OCI-LY1 (cell line): Measurements from ENCODE around the gene SCN1A.

ENCODE experiments used
- H2AFZ ChIP-seq: fragments of 200-600 bp; sonication (generic), shearing (Covaris generic); 2 replicates; pipeline ENCODE4 v1.6.0; 2014; ENCODE audit warnings: antibody characterized with exemption, mild to moderate bottlenecking, low read length
- H3F3A ChIP-seq: fragments of 200-600 bp; sonication (generic), shearing (Covaris generic); 2 replicates; pipeline ENCODE4 v1.6.0; 2014; ENCODE audit warnings: mild to moderate bottlenecking, antibody characterized with exemption, low read length, moderate library complexity; ENCODE audit not compliant: insufficient read depth
- H3K27ac ChIP-seq: fragments of 200-600 bp; sonication (generic); 2 replicates; pipeline ENCODE4 v1.5.1; 2014; ENCODE audit warnings: low read length, mixed run types, mild to moderate bottlenecking, low read depth; ENCODE audit not compliant: poor library complexity, severe bottlenecking
- H3K27me3 ChIP-seq: fragments of 200-600 bp; sonication (generic); 2 replicates; pipeline ENCODE4 v1.6.0; 2014; ENCODE audit warnings: antibody characterized with exemption, mild to moderate bottlenecking, low read length, moderate library complexity; ENCODE audit not compliant: insufficient read depth
- H3K36me3 ChIP-seq: fragments of 200-600 bp; sonication (generic); 2 replicates; pipeline ENCODE4 v1.6.1; 2014; ENCODE audit warnings: mild to moderate bottlenecking, antibody characterized with exemption, low read length, moderate library complexity, mixed read lengths; ENCODE audit not compliant: insufficient read depth
- H3K4me1 ChIP-seq: fragments of 200-600 bp; sonication (generic); 2 replicates; pipeline ENCODE4 v1.5.1; 2014; ENCODE audit warnings: mild to moderate bottlenecking, low read length, moderate library complexity; ENCODE audit not compliant: insufficient read depth, severe bottlenecking
- H3K4me2 ChIP-seq: fragments of 200-600 bp; sonication (generic), shearing (Covaris generic); 2 replicates; pipeline ENCODE4 v1.6.1; 2014; ENCODE audit warnings: low read length
- H3K4me3 ChIP-seq: fragments of 200-600 bp; sonication (generic); 2 replicates; pipeline ENCODE4 v1.5.1; 2014; ENCODE audit warnings: low read length, low read depth, mild to moderate bottlenecking, mixed read lengths; ENCODE audit not compliant: poor library complexity, severe bottlenecking
- H3K79me2 ChIP-seq: fragments of 200-600 bp; shearing (Covaris generic); 2 replicates; pipeline ENCODE4 v1.6.1; 2016; ENCODE audit warnings: mixed run types, low read length, mixed read lengths; ENCODE audit not compliant: insufficient read depth
- H3K9ac ChIP-seq: fragments of 200-600 bp; sonication (generic), shearing (Covaris generic); 2 replicates; pipeline ENCODE4 v1.6.1; 2014; ENCODE audit warnings: mild to moderate bottlenecking, low read length, mixed read lengths
- H3K9me2 ChIP-seq: fragments of 200-600 bp; sonication (generic), shearing (Covaris generic); 2 replicates; pipeline ENCODE4 v1.6.1; 2014; ENCODE audit warnings: low read depth, mild to moderate bottlenecking, low read length, mixed read lengths
- H3K9me3 ChIP-seq: fragments of 200-600 bp; shearing (Covaris generic); 2 replicates; pipeline ENCODE4 v1.6.1; 2014; ENCODE audit warnings: low read length, mixed read lengths
- H4K20me1 ChIP-seq: fragments of 200-600 bp; sonication (generic), shearing (Covaris generic); 2 replicates; pipeline ENCODE4 v1.6.0; 2016; ENCODE audit warnings: mild to moderate bottlenecking, low read length; ENCODE audit not compliant: insufficient read depth
- CTCF ChIP-seq: fragments of 200-600 bp; sonication (generic), shearing (Covaris generic); IDR thresholded peaks from 2 replicates; pipeline ENCODE4 v1.5.1; 2017; ENCODE audit warnings: mild to moderate bottlenecking, antibody characterized with exemption, low read length, moderate library complexity, mixed read lengths
- EZH2 ChIP-seq: fragments of 200-600 bp; sonication (generic), shearing (Covaris generic); IDR thresholded peaks from 2 replicates; pipeline ENCODE4 v1.8.0; 2017; ENCODE audit warnings: borderline replicate concordance, mixed run types, mild to moderate bottlenecking, antibody characterized with exemption, low read length, moderate library complexity, mixed read lengths

The SCN1A gene

GRCh38 chr2:166155589-166155988 lies 27.8 kb upstream of the SCN1A start:
- Histone ChIP-seq H3K79me2 (no peaks in the 10 kb centered on the region), H3K9me3 (no peaks in the 10 kb centered on the region), H4K20me1 (no peaks in the 10 kb centered on the region), H3K9me2 (no peaks in the 10 kb centered on the region), H3K4me1 (no peaks in the 10 kb centered on the region), H3F3A (no peaks in the 10 kb centered on the region), H3K36me3 (no peaks in the 10 kb centered on the region), H3K27ac (no peak overlapping the region), H3K9ac (no peak overlapping the region), H3K4me3 (no peak overlapping the region), H3K27me3 (no peaks in the 10 kb centered on the region), H3K4me2 (no peak overlapping the region), H2AFZ (no peak overlapping the region)
- TF ChIP-seq EZH2 (no peak), CTCF (no peak)

- no peak overlapping the region for H2AFZ ChIP-seq
- no peaks in the 10 kb centered on the region for H4K20me1 ChIP-seq
- no peak overlapping the region for H3K4me2 ChIP-seq
Measured at GRCh38 chr2:166154685-166155338, 27.0 kb upstream of the SCN1A start.

GRCh38 chr2:166152064-166152463 lies 24.2 kb upstream of the SCN1A start:
- no peaks in the 10 kb centered on the region for H4K20me1 ChIP-seq
- H3K36me3 ChIP-seq: no peaks in the 10 kb centered on the region
- H3K9me3 ChIP-seq: no peaks in the 10 kb centered on the region
- H3K79me2 ChIP-seq: no peaks in the 10 kb centered on the region
- no peaks in the 10 kb centered on the region for H3K9me2 ChIP-seq
- H3K9ac ChIP-seq: no peak overlapping the region
- H3K27me3 ChIP-seq: no peaks in the 10 kb centered on the region
- no peak overlapping the region for H3K4me2 ChIP-seq
- no peaks in the 10 kb centered on the region for H3K4me1 ChIP-seq
- no peak for TF ChIP-seq CTCF
- no peak for TF ChIP-seq EZH2
- H3F3A ChIP-seq: no peaks in the 10 kb centered on the region
- no peak overlapping the region for H3K27ac ChIP-seq
- H3K4me3 ChIP-seq: no peak overlapping the region
- no peak overlapping the region for H2AFZ ChIP-seq

More at GRCh38 chr2:166154685-166155338, 27.0 kb upstream of the SCN1A start:
- H3F3A ChIP-seq: no peaks in the 10 kb centered on the region
- H3K4me3 ChIP-seq: no peak overlapping the region
- no peak for TF ChIP-seq CTCF
- no peak for TF ChIP-seq EZH2
- no peaks in the 10 kb centered on the region for H3K9me2 ChIP-seq
- no peaks in the 10 kb centered on the region for H3K79me2 ChIP-seq
- no peaks in the 10 kb centered on the region for H3K9me3 ChIP-seq
- H3K9ac ChIP-seq: no peak overlapping the region
- no peaks in the 10 kb centered on the region for H3K4me1 ChIP-seq
- no peaks in the 10 kb centered on the region for H3K27me3 ChIP-seq
- H3K36me3 ChIP-seq: no peaks in the 10 kb centered on the region
- H3K27ac ChIP-seq: no peak overlapping the region
